Measurements from ENCODE around the gene BPTF.
A peak's percentile ranks its signal among the peaks of the same experiment; 100 is the strongest.

BPTF gene

DNA sequence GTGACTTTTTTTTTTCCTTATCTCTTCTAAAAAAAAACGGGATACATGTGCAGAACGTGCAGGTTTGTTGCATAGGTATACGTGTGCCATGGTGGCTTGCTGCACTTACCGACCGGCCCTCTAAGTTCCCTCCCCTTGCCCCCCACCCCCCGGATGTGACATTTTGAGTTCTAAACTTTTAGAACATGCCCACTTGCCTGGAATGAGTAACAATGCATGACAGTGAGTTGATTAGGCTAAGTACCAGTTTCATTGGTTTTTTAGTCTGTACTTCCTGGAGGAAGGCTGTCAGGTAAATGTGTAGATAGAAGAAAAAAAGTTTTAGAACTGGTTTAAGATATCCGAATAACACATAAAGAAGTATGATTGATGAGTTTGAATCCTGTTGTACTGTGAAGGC is 4.0 kb downstream of the BPTF start:
- Histone ChIP-seq H3K4me3 (ENCODE audit: severe bottlenecking) (no peak overlapping the region), H3K9me3 (ENCODE audit: severe bottlenecking) (no peaks in the 10 kb centered on the region), H3K27ac (ENCODE audit: poor library complexity, severe bottlenecking) (no peak overlapping the region), H3K4me1 (ENCODE audit: insufficient read depth, poor library complexity, severe bottlenecking) (peaks cover 32% of the 10 kb centered on the region), H3K36me3 (ENCODE audit: low read depth) (peaks cover 23% of the 10 kb centered on the region), H3K27me3 (ENCODE audit: insufficient read depth, poor library complexity, severe bottlenecking) (no peaks in the 10 kb centered on the region)
- ATAC-seq (ENCODE audit: low read depth) = no peak
- TF ChIP-seq, protein P1, sequence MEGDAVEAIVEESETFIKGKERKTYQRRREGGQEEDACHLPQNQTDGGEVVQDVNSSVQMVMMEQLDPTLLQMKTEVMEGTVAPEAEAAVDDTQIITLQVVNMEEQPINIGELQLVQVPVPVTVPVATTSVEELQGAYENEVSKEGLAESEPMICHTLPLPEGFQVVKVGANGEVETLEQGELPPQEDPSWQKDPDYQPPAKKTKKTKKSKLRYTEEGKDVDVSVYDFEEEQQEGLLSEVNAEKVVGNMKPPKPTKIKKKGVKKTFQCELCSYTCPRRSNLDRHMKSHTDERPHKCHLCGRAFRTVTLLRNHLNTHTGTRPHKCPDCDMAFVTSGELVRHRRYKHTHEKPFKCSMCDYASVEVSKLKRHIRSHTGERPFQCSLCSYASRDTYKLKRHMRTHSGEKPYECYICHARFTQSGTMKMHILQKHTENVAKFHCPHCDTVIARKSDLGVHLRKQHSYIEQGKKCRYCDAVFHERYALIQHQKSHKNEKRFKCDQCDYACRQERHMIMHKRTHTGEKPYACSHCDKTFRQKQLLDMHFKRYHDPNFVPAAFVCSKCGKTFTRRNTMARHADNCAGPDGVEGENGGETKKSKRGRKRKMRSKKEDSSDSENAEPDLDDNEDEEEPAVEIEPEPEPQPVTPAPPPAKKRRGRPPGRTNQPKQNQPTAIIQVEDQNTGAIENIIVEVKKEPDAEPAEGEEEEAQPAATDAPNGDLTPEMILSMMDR (IDR thresholded peaks at IDR 0.05; ENCODE audit: poor library complexity, severe bottlenecking) = no peak
- DNase-seq (ENCODE audit: low spot score) = no peak

DNA sequence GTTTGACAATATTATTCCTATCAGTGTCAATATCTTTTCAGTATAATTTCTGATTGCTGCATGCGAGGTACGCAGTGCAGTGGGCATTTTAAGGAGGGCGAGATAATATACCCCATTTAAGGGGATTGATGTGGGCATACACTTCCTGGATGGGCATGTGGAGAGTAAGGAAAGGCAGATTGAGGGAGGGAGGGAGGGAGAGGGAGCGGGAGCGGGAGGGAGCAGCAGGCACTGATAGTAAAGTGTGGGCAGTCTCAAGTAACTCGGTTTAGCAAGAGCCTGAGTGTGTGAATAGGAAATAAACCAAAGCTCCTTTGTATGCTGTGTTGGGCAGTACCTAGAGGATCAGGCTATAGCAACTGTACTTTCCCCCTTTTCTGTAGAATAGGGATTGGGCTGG is 5.1 kb downstream of the BPTF start:
- no peak overlapping the region for H3K27ac ChIP-seq (ENCODE audit: poor library complexity, severe bottlenecking)
- H3K9me3 ChIP-seq (ENCODE audit: severe bottlenecking) = no peaks in the 10 kb centered on the region
- peaks cover 23% of the 10 kb centered on the region for H3K36me3 ChIP-seq (ENCODE audit: low read depth)
- H3K4me3 ChIP-seq (ENCODE audit: severe bottlenecking) = no peak overlapping the region
- H3K27me3 ChIP-seq (ENCODE audit: insufficient read depth, poor library complexity, severe bottlenecking) = no peaks in the 10 kb centered on the region
- TF ChIP-seq, protein P1 (IDR thresholded peaks at IDR 0.05; ENCODE audit: poor library complexity, severe bottlenecking) = no peak
- DNase-seq (ENCODE audit: low spot score) = no peak
- peaks cover 28% of the 10 kb centered on the region for H3K4me1 ChIP-seq (ENCODE audit: insufficient read depth, poor library complexity, severe bottlenecking)
- no peak for ATAC-seq (ENCODE audit: low read depth)

DNA sequence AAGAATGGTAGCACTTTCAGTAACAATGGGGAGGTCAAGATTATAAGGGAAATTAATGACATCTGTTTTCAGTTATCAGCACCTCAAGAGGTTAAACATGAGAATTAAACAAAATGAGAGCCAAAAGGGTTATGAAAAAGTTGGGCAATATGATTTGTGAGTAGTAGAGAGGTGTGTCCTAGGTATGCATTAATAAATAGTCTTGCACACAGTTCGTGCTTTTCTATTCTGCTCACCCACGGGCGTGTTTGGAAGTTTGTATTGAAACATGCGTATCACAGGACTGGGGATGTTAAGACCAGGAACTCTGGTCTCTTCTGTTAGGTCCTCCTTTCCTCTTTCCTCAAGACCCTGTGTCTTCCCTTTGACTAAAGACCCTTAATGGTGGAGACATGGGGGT is 6.0 kb downstream of the BPTF start:
- TF ChIP-seq, protein P1 (IDR thresholded peaks at IDR 0.05; ENCODE audit: poor library complexity, severe bottlenecking) = no peak
- Histone ChIP-seq H3K36me3 (ENCODE audit: low read depth) (peaks cover 23% of the 10 kb centered on the region), H3K27me3 (ENCODE audit: insufficient read depth, poor library complexity, severe bottlenecking) (no peaks in the 10 kb centered on the region), H3K9me3 (ENCODE audit: severe bottlenecking) (no peaks in the 10 kb centered on the region), H3K4me1 (ENCODE audit: insufficient read depth, poor library complexity, severe bottlenecking) (peaks cover 35% of the 10 kb centered on the region), H3K27ac (ENCODE audit: poor library complexity, severe bottlenecking) (no peak overlapping the region), H3K4me3 (ENCODE audit: severe bottlenecking) (no peak overlapping the region)
- DNase-seq (ENCODE audit: low spot score) (no peak), ATAC-seq (ENCODE audit: low read depth) (peak; percentile 43; the same call in 2 of the 3 replicates)

DNA sequence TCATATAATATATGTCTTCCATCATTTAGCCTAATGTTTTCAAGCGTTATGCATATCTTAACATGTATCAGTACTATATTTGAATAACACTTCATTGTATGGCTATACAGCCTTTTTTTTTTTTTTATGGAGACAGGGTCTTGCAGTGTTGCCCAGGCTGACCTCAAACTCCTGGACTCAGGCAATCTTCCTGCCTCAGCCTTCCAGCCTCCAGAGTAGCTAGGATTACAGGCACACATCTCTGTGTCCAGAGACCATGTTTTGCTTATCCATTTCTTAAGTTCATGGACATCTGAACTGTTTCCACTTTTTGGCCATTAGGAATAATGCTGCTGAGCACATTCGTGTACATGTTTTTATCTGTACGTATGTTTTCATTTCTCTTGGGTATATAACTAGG is 7.8 kb downstream of the BPTF start:
- ATAC-seq (ENCODE audit: low read depth) (no peak), DNase-seq (ENCODE audit: low spot score) (no peak)
- no peaks in the 10 kb centered on the region for H3K27me3 ChIP-seq (ENCODE audit: insufficient read depth, poor library complexity, severe bottlenecking)
- H3K27ac ChIP-seq (ENCODE audit: poor library complexity, severe bottlenecking) = no peak overlapping the region
- peaks cover 30% of the 10 kb centered on the region for H3K4me1 ChIP-seq (ENCODE audit: insufficient read depth, poor library complexity, severe bottlenecking)
- no peak overlapping the region for H3K4me3 ChIP-seq (ENCODE audit: severe bottlenecking)
- TF ChIP-seq, protein P1 (IDR thresholded peaks at IDR 0.05; ENCODE audit: poor library complexity, severe bottlenecking) = no peak
- 0 out of 2 replicates have a peak, but pooled peaks cover 12% of the 10 kb centered on the region for H3K36me3 ChIP-seq (ENCODE audit: low read depth)
- no peaks in the 10 kb centered on the region for H3K9me3 ChIP-seq (ENCODE audit: severe bottlenecking)

DNA sequence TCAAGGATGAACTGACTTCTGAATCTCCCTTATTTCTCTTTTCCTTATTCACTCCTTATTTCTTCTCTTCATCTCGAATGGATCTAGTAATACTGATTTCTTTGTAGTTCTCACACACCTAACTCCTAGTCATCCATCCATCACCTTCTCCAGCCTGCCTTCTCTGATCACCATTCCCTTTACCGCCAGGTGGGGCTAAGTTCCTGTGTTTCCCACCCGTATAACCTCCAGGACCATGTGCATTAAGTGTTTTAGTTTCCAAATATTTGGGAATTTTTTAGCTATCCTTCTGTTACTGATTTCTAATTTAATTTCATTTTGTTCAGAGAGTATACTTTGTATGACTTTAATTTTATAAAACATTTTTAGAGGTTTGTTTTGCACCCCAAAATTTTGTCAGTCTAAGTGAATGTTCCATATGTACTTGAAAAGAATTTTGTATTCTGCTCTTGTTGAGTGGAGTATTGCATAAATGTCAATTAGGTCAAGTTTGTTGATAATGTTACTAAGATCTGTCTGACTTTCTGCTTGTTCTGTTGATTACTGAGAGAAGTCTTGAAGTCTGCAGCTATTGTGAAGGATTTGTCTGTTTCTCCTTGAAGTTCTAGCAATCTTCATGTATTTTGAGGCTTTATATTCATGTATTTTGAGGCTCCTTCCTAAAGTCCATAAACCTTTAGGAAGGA is 8.8 kb downstream of the BPTF start:
- ATAC-seq (ENCODE audit: low read depth) (no peak), DNase-seq (ENCODE audit: low spot score) (no peak)
- H3K9me3 ChIP-seq (ENCODE audit: severe bottlenecking) = no peaks in the 10 kb centered on the region
- peaks cover 22% of the 10 kb centered on the region for H3K4me1 ChIP-seq (ENCODE audit: insufficient read depth, poor library complexity, severe bottlenecking)
- no peak overlapping the region for H3K4me3 ChIP-seq (ENCODE audit: severe bottlenecking)
- TF ChIP-seq, protein P1 (IDR thresholded peaks at IDR 0.05; ENCODE audit: poor library complexity, severe bottlenecking) = no peak
- H3K36me3 ChIP-seq (ENCODE audit: low read depth) = 0 out of 2 replicates have a peak, but pooled peaks cover 8% of the 10 kb centered on the region
- H3K27ac ChIP-seq (ENCODE audit: poor library complexity, severe bottlenecking) = no peak overlapping the region
- no peaks in the 10 kb centered on the region for H3K27me3 ChIP-seq (ENCODE audit: insufficient read depth, poor library complexity, severe bottlenecking)

Data from RWPE2 (cell line).